Left ventricle myocardium inferior (tissue), 1 donor: ENCODE results near the gene FANCF. TPM values are rescaled to one million over a fixed set of nuclear protein-coding genes. Genes with fewer than 3 reads are reported as not detected.

Source experiments
- DNase-seq: peaks from one replicate; pipeline ENCODE4 v3.0.0-alpha.2; 2020
- H3K27ac ChIP-seq: fragments of 200-600 bp; replicated peaks from 2 replicates; pipeline ENCODE4 v1.8.0; 2021
- H3K27me3 ChIP-seq: fragments of 200-600 bp; 2 replicates; pipeline ENCODE4 v1.8.0; 2021; ENCODE audit warnings: low read depth
- H3K36me3 ChIP-seq: fragments of 200-600 bp; 2 replicates; pipeline ENCODE4 v1.8.0; 2021
- H3K4me1 ChIP-seq: fragments of 200-600 bp; 2 replicates; pipeline ENCODE4 v1.8.0; 2021
- H3K4me3 ChIP-seq: fragments of 200-600 bp; 2 replicates; pipeline ENCODE4 v1.8.0; 2021; ENCODE audit warnings: mild to moderate bottlenecking, moderate library complexity
- H3K9me3 ChIP-seq: fragments of 200-600 bp; replicated peaks from 2 replicates; pipeline ENCODE4 v1.8.0; 2021
- CTCF ChIP-seq: fragments of 200-600 bp; IDR thresholded peaks from 2 replicates; pipeline ENCODE4 v1.8.0; 2021; ENCODE audit warnings: antibody characterized with exemption, mild to moderate bottlenecking, borderline replicate concordance
- intact Hi-C: fragments of 100-400 bp; cut with micrococcal nuclease; formaldehyde crosslinking; loops from one replicate; pipeline ENCODE4 v1.11.0; 2022
- long read RNA-seq: library from polyadenylated mRNA; unstranded; transcript quantifications from one replicate; pipeline ENCODE4 v2.0.0, GENCODE V29; 2021
- total RNA-seq: library from RNA; stranded (reverse); fragmentation: NEBNext Ultra II Directional; extraction: Animal tissue kit (Norgen Biotek cat#: 25700); gene quantifications from one replicate; pipeline ENCODE4 v1.2.1, GENCODE V29; 2021
- donor health status: DM: no; HTN: yes; CAD: no; lungs with severe emphysema.

FANCF gene
- 5.3 TPM for total RNA-seq
- long read RNA-seq, transcript FANCF-201 (1 exons, 2,952 nt) = major isoform, 19 of 19 reads
- long read RNA-seq, partial matches to known transcripts = 0 of 19 reads
- long read RNA-seq, other reads (novel, unspliced or antisense) = 0 of 19 reads

- Histone ChIP-seq H3K9me3 (no peaks in the 10 kb centered on the region), H3K4me3 (peak within 1 kb of the TSS; percentile 83), H3K4me1 (peaks cover 28% of the 10 kb centered on the region), H3K36me3 (no peaks in the 10 kb centered on the region), H3K27ac (peak within 1 kb of the TSS; percentile 93), H3K27me3 (no peaks in the 10 kb centered on the region)
- peak; percentile 89 for DNase-seq
- TF ChIP-seq CTCF = no peak
- intact Hi-C loops = no loop called here
These were observed at the start of gene FANCF for GRCh38 chr11:22625448-22626287. Gene FANCF (minus strand): TSS chr11:22625823. CDS start chr11:22625810, 13 bp downstream.

- H3K9me3 ChIP-seq = no peaks in the 10 kb centered on the region
- DNase-seq = no peak
- H3K4me1 ChIP-seq = peaks cover 30% of the 10 kb centered on the region
- TF ChIP-seq CTCF = no peak
- H3K4me3 ChIP-seq = no peak overlapping the region
- intact Hi-C loops = no loop called here
- no peaks in the 10 kb centered on the region for H3K27me3 ChIP-seq
- no peaks in the 10 kb centered on the region for H3K36me3 ChIP-seq
- H3K27ac ChIP-seq = peak overlapping the region; percentile 54
These were observed 49.1 kb upstream of the FANCF start for GRCh38 chr11:22674470-22675439.

- Histone ChIP-seq H3K4me3 (no peak overlapping the region), H3K27me3 (peaks cover 6% of the 10 kb centered on the region), H3K4me1 (peaks cover 24% of the 10 kb centered on the region), H3K27ac (peak overlapping the region; percentile 9), H3K36me3 (no peaks in the 10 kb centered on the region), H3K9me3 (no peaks in the 10 kb centered on the region)
- intact Hi-C loops = no loop called here
- no peak for TF ChIP-seq CTCF
- DNase-seq = no peak
These were observed 46.1 kb upstream of the FANCF start for GRCh38 chr11:22671751-22672150.

DNA sequence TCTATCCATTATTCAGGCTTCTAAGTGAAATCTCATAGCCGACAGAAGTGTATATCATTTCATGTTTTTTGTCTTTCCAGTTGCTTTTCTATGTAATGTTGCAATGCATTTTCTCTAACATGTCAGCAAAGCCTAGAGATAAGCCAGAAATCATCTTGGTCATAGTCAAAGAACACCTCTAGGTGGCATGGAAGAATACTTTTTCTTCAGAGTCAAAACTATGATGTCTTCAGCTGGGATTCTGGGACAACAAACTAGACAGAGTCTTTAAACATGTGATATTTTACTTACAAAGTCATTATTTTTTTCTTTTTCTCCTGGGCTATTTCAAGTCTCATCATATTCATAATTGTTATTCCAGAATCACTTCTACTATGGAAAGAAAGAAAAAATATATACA lies 45.2 kb upstream of the FANCF start:
- intact Hi-C loops = no loop called here
- no peak overlapping the region for H3K27ac ChIP-seq

More for the DNA sequence above, 45.2 kb upstream of the FANCF start:
- no peak for DNase-seq
- peaks cover 10% of the 10 kb centered on the region for H3K27me3 ChIP-seq
- H3K36me3 ChIP-seq = no peaks in the 10 kb centered on the region
- peaks cover 33% of the 10 kb centered on the region for H3K4me1 ChIP-seq
- peak; percentile 32 for TF ChIP-seq CTCF
- H3K9me3 ChIP-seq = no peaks in the 10 kb centered on the region
- H3K4me3 ChIP-seq = no peak overlapping the region
